Stimulated activated CD8-positive, alpha-beta memory T cell treated with anti-CD3 and anti-CD28 coated beads, Interleukin-2, amount 100 ng/mL, for 1 hour (primary cell): Measurements from ENCODE around the gene YJEFN3.
A peak's percentile ranks its signal among the peaks of the same experiment; 100 is the strongest.

Experiments used
- DNase-seq, 2 donors: peaks; one replicate each; pipeline ENCODE4 v3.0.0-alpha.2; 2020; ENCODE audit warnings: low read depth in 2 of 2

Gene YJEFN3

DNA sequence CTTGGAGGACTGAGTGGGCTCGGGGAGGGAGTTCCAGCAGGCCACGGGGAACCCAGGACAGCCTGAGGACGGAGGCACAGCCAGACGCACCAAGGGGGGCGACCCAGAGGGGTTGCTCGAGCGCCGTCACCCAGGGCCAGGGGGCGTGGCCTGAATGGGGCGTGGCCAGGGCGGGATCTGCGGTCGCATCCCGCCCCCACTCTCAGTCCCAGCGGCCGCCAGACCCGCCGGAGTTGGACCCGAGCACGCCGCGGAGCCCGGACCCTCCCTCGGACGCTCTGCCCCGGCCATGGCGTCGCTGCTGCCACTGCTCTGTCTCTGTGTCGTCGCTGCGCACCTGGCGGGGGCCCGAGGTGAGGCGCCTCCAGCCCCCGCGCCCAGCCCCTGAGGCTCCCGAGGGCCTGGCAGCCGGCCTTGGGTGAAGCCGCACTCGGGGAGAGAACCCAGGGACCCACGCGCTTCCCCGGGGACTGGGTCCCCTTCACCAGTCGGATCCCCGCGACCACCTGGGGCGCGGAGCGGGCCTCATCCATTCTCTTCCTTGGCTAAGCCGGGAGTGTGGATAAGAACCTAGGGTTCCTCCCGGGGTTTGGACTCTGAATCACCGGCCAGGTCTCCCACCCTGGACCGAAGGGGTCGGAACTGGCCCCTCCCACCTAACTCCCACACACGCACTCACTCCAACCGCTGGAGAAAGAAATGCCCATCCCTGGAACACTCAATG is 9.5 kb downstream of the YJEFN3 start, which contains the start of gene CILP2:
CILP2 (plus strand) TSS at position 205 of the 724 bp plus-strand sequence; CDS start at position 290, 85 bp downstream.
- no peak for DNase-seq

GRCh38 chr19:19538785-19539166 is 10.1 kb downstream of the YJEFN3 start:
- DNase-seq: no peak

GRCh38 chr19:19539698-19540063 is 11.0 kb downstream of the YJEFN3 start:
- no peak for DNase-seq

- peak in 1 of 2 donors; percentile 53 for DNase-seq
Measured at GRCh38 chr19:19540064-19540714, 11.5 kb downstream of the YJEFN3 start.

DNA sequence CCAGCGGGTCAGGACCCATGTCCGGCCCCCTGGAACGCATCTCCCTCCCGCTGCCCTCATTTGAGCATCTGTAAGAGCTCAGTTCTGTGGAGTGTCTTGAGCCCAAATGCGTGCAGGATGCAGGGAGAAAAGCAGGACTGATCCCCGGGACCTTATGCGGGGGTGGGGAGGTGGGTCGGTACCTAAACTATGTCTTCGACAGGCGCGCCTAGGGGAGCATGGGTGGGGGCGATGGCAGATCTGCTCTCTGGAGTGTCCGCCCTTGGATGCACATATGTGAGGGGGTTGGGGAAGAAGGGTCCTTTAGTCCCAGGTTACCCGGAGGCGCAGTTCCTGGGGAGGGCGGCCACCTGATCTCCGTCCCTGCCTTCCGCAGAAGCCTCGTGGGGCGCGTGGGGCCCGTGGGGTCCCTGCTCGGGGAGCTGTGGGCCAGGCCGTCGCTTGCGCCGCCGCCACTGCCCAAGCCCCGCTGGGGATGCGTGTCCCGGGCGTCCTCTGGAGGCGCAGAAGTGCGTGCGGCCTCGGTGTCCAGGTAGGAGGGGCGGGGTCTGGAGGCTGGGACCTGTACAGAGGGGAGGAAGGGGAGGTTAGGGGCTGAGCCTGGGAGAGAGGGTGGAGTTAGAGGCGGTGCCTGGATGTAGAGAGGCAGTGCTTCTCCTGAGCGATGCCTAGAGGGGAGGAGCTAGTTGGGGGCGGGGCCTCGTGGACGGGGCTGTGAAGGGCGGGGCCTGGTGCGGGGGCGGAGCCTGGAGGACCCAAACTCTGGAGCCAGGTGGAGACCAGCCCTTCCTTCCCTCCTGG is 12.2 kb downstream of the YJEFN3 start:
- peak; percentile 29 to 57 for DNase-seq

GRCh38 chr19:19541616-19542015 is 12.9 kb downstream of the YJEFN3 start:
- no peak for DNase-seq

- no peak for DNase-seq
Measured at GRCh38 chr19:19542507-19542906, 13.8 kb downstream of the YJEFN3 start.

DNA sequence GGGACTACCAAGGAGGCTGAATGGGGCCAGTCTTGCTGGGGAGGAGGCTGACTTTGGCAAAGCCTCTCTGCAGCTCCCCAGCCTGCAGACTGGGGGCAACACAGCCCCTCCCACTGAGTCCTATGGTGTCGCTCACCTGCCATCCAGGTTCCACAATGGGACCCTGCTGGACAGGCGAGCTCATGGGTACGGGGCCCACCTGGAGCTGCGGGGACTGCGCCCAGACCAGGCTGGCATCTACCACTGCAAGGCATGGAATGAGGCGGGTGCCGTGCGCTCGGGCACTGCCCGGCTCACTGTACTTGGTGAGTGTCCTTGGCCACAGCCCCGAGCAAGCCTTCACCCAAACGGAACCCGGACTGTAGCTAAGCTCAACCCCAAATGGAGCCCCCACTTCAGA is 14.4 kb downstream of the YJEFN3 start:
- DNase-seq: no peak

DNA sequence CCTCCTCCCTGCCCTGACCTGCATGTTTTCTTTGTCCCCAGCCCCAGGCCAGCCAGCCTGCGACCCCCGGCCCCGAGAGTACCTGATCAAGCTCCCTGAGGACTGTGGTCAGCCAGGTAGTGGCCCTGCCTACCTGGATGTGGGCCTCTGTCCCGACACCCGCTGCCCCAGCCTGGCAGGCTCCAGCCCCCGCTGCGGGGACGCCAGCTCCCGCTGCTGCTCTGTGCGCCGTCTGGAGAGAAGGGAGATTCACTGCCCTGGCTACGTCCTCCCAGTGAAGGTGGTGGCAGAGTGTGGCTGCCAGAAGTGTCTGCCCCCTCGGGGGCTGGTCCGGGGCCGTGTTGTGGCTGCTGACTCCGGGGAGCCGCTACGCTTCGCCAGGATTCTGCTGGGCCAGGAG is 14.9 kb downstream of the YJEFN3 start:
- DNase-seq: no peak

DNA sequence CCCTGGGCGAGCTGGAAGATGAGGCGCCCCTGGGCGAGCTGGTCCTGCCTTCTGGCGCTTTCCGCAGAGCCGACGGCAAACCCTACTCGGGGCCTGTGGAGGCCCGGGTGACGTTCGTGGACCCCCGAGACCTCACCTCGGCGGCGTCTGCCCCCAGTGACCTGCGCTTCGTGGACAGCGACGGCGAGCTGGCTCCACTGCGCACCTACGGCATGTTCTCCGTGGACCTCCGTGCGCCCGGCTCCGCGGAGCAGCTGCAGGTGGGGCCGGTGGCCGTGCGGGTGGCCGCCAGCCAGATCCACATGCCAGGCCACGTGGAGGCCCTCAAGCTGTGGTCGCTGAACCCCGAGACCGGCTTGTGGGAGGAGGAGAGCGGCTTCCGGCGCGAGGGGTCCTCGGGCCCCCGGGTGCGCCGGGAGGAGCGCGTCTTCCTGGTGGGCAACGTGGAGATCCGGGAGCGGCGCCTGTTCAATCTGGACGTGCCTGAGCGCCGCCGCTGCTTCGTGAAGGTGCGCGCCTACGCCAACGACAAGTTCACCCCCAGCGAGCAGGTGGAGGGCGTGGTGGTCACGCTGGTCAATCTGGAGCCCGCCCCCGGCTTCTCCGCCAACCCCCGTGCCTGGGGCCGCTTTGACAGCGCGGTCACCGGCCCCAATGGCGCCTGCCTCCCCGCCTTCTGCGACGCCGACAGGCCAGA is 15.7 kb downstream of the YJEFN3 start:
- no peak for DNase-seq

GRCh38 chr19:19544954-19545591 is 16.4 kb downstream of the YJEFN3 start:
- no peak for DNase-seq

GRCh38 chr19:19545707-19546106 is 17.0 kb downstream of the YJEFN3 start:
- DNase-seq: no peak

GRCh38 chr19:19546751-19547162 is 18.0 kb downstream of the YJEFN3 start:
- DNase-seq: no peak

DNA sequence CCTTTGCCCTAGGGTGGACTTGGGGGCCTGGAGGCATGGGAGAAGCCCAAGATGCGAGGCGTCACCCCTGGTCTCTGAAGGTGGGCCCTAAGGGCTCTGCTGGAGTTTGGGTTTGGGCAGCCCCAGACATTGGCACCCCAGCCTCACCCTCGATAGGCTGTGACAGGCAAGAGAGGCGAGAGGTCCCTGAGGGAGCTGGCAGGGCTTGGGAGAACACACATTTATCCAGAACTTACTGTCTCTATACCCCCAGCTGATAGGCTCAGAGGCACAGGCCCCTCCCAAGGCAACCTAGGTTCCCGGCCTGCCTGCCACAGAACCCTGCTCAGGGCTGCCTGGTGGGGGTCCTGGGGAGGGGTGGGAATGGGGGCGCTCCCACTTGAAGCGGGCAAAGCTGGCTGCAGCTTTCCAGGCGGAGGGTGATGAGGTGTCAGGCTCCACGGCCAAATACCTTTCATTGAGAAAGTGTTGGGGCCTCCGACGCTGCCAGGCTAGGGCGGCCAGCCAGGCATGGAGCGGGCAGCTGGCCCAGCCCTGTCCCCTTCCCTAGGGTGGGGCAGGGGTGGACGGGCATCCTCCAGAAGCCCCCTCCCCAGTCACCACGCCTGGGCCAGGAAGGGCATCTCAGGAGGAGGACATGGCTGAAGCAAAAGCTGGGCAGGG is 19.1 kb downstream of the YJEFN3 start:
- no peak for DNase-seq

DNA sequence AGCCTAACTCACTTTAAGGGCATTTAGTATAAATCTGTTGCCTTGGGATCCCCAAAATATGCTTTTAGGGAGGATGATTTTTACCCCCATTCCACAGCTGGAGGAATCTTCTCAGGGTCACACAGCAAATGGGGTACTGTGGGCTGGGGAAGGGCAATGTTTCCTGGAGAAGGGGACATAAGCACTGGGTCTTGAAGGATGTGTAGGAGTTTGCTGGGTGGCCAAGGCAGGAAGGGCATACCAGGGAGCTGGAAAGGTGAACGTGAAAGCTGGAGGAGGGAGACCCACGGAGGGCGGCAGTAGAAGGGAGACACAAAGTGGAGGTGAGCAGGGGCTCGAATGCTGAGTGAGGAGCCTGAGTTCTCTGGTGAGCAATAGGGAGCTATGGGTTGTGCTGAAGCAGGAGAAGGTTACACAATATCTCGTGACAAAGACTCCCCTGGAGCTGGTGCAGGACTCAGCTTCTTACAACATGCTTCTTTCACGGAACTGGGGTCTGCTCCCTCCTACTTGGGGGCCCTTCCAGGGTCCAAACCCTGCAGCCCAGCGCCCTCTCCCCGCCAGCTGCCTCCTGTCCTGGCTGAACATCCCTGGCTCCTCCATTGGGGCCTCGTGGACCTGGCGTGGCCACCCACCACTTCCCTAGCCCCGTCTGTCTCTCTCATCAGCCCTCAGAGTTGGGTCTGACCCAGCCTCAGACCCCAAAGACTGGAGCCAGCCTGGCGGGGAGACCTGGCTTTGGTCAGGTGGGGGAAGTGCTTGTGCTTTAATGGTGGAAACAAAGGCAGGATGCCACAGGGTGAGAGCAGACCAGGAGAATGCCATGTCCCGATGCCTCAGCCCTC is 20.4 kb downstream of the YJEFN3 start:
- no peak for DNase-seq

DNA sequence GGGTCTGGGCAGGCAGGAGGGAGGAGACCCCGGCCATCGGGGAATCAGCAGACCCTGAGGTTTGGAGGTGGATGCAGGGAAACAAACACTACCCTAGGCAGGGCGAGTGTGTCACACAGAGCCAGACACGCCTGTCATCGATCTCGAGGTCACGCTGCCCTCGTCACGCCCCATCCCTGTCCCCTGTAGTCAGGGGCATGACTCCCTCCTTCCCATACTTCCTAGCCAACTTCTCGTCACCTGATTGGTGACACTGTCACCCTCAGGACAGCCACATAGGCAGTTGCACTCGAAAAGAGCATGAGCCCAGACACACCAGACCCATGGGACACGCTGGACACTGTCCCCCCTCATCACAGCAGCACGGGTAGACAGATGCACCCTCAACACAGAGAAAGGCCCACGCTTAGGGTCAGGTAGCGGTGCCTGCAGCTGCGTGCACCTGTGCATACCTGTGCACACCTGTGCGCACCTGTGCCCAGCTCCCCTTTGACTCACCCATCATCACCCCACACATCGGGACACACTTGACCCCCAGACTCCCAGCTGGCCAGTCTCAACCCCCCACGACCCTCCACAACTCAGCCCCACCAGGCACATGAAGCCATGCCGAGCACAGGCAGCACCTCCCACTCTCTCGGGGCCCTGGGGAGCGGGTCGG is 21.2 kb downstream of the YJEFN3 start:
- DNase-seq: no peak

DNA sequence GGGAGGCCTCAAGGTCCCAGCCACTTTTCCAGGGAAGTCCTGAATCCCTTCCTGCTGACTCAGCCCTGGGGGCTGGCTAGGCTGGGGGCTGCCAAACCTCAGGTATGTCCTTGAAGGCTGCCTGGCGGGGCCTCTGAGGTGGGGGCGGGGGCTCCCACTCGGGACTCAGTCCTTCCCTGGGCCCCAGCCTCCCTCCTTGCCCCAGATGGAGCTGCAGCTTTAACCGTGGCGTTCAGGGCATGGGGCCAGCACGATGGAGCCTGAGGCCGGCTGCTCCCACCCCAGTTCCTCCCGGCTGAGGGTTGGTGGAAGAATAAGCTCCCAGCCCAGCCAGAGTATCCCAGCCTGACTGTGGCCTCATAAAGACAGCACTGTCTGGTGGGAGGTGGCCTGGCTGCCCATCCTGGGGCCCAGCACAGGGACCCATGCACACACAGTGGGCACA is 21.8 kb downstream of the YJEFN3 start:
- no peak for DNase-seq

GRCh38 chr19:19550972-19551852 is 22.5 kb downstream of the YJEFN3 start:
- no peak for DNase-seq

DNA sequence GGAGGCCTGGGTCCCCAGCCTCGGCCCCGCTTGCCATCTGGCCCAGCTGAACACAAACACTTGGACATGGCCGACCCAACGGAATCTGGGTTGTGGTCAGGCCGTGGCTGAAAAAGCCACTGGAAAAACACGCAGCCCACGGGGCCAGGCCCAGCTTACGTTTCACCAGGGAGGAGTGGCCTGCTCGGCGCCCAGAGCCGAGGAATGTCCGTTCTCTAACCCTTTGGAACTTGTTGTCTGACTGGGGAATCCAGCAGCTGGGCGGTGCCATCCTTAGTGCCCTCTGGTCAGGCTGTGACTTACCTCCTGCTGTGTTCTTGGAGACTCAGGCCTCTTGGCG is 23.1 kb downstream of the YJEFN3 start:
- DNase-seq: no peak
